Nephron progenitor cell (in vitro differentiated cells): ENCODE results near the gene MAGI2.

Experiments used
- DNase-seq: peaks from one replicate; pipeline ENCODE4 v3.0.0; 2021
- H3K27ac Mint-ChIP-seq: 2 replicates; pipeline ENCODE4 v1.8.0; 2021; ENCODE audit warnings: mild to moderate bottlenecking, moderate library complexity, mixed read lengths
- H3K27me3 Mint-ChIP-seq: 2 replicates; pipeline ENCODE4 v1.8.0; 2021; ENCODE audit warnings: mild to moderate bottlenecking, low read depth, mixed read lengths; ENCODE audit not compliant: poor library complexity
- H3K36me3 Mint-ChIP-seq: 2 replicates; pipeline ENCODE4 v1.8.0; 2021; ENCODE audit warnings: low read depth, mixed read lengths
- H3K4me1 Mint-ChIP-seq: 2 replicates; pipeline ENCODE4 v1.8.0; 2021; ENCODE audit warnings: mixed read lengths
- H3K4me3 Mint-ChIP-seq: 2 replicates; pipeline ENCODE4 v1.8.0; 2021; ENCODE audit warnings: mild to moderate bottlenecking, moderate library complexity, mixed read lengths
- H3K9me3 Mint-ChIP-seq: 2 replicates; pipeline ENCODE4 v1.8.0; 2021; ENCODE audit warnings: mild to moderate bottlenecking, moderate library complexity, mixed read lengths
- CTCF ChIP-seq: fragments of 200-600 bp; sonication (generic); IDR thresholded peaks from 2 replicates; pipeline ENCODE4 v1.5.0; 2021; ENCODE audit warnings: antibody characterized with exemption

The MAGI2 gene

GRCh38 chr7:78499283-78499682 is 954.2 kb downstream of the MAGI2 start:
- Mint-ChIP-seq H3K27me3 (peaks cover 4% of the 10 kb centered on the region), H3K4me3 (no peak overlapping the region), H3K9me3 (no peaks in the 10 kb centered on the region), H3K4me1 (no peaks in the 10 kb centered on the region), H3K27ac (no peak overlapping the region), H3K36me3 (no peaks in the 10 kb centered on the region)
- no peak for DNase-seq
- no peak for TF ChIP-seq CTCF

GRCh38 chr7:78497728-78498427 is 955.6 kb downstream of the MAGI2 start:
- Mint-ChIP-seq H3K27ac (no peak overlapping the region), H3K27me3 (peaks cover 4% of the 10 kb centered on the region), H3K4me3 (no peak overlapping the region), H3K9me3 (no peaks in the 10 kb centered on the region), H3K36me3 (no peaks in the 10 kb centered on the region), H3K4me1 (no peaks in the 10 kb centered on the region)
- TF ChIP-seq CTCF = no peak
- no peak for DNase-seq

GRCh38 chr7:78496096-78496630 is 957.3 kb downstream of the MAGI2 start:
- TF ChIP-seq CTCF = no peak
- H3K36me3 Mint-ChIP-seq = no peaks in the 10 kb centered on the region
- H3K4me3 Mint-ChIP-seq = no peak overlapping the region
- H3K4me1 Mint-ChIP-seq = no peaks in the 10 kb centered on the region
- DNase-seq = no peak
- H3K27me3 Mint-ChIP-seq = peaks cover 4% of the 10 kb centered on the region
- no peak overlapping the region for H3K27ac Mint-ChIP-seq
- H3K9me3 Mint-ChIP-seq = no peaks in the 10 kb centered on the region

- Mint-ChIP-seq H3K9me3 (no peaks in the 10 kb centered on the region), H3K27ac (no peak overlapping the region), H3K4me1 (no peaks in the 10 kb centered on the region), H3K27me3 (no peaks in the 10 kb centered on the region), H3K4me3 (no peak overlapping the region), H3K36me3 (no peaks in the 10 kb centered on the region)
- no peak for TF ChIP-seq CTCF
- DNase-seq = no peak
These were observed 960.1 kb downstream of the MAGI2 start for GRCh38 chr7:78493401-78493800.

- H3K4me3 Mint-ChIP-seq = no peak overlapping the region
- no peaks in the 10 kb centered on the region for H3K9me3 Mint-ChIP-seq
- no peak for DNase-seq
- H3K4me1 Mint-ChIP-seq = no peaks in the 10 kb centered on the region
- H3K36me3 Mint-ChIP-seq = no peaks in the 10 kb centered on the region
- no peak overlapping the region for H3K27ac Mint-ChIP-seq
- H3K27me3 Mint-ChIP-seq = no peaks in the 10 kb centered on the region
- TF ChIP-seq CTCF = no peak
These were observed 961.3 kb downstream of the MAGI2 start for GRCh38 chr7:78492146-78492545.

GRCh38 chr7:78490524-78490923 is 962.9 kb downstream of the MAGI2 start:
- H3K36me3 Mint-ChIP-seq = no peaks in the 10 kb centered on the region
- H3K27ac Mint-ChIP-seq = no peak overlapping the region
- no peak overlapping the region for H3K4me3 Mint-ChIP-seq
- no peaks in the 10 kb centered on the region for H3K9me3 Mint-ChIP-seq
- H3K4me1 Mint-ChIP-seq = no peaks in the 10 kb centered on the region
- H3K27me3 Mint-ChIP-seq = peaks cover 2% of the 10 kb centered on the region
- DNase-seq = no peak
- no peak for TF ChIP-seq CTCF
